Measurements from ENCODE around the gene PHLDB1. TPM values are rescaled to one million over a fixed set of nuclear protein-coding genes. Genes with fewer than 3 reads are reported as not detected.
"Not testable (repeated sequence)": the region's sequence is repeated elsewhere in the genome, so short reads cannot be mapped to it uniquely, and the experiment has no call there.

The PHLDB1 gene
- polyA plus RNA-seq, 1 of the 3 experiments (the other 2 are of a cell fraction): 89.4 TPM

DNA sequence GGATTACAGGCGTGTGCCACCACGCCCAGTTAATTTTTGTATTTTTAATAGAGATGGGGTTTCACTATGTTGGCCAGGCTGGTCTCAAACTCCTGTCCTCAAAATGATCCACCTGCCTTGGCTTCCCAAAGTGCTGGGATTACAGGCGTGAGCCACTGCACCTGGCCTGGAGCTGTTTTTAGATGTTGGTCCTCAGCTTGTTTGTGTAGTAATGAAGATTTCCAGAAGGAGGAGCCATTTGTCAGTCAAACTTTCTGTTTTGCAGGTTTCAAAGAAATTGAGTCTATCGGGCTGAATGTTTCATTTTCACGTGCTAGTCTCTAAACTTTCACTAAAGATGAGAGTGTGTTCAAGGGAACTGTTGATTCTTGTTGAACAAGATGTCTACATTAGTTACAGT, 12.4 kb upstream of the PHLDB1 start:
- POLR2A ChIA-PET: interaction anchor here (0.7 kb wide), 1 partner anchor 26 kb away, joined by 3 read pairs; no protein-coding TSS in a partner anchor

DNA sequence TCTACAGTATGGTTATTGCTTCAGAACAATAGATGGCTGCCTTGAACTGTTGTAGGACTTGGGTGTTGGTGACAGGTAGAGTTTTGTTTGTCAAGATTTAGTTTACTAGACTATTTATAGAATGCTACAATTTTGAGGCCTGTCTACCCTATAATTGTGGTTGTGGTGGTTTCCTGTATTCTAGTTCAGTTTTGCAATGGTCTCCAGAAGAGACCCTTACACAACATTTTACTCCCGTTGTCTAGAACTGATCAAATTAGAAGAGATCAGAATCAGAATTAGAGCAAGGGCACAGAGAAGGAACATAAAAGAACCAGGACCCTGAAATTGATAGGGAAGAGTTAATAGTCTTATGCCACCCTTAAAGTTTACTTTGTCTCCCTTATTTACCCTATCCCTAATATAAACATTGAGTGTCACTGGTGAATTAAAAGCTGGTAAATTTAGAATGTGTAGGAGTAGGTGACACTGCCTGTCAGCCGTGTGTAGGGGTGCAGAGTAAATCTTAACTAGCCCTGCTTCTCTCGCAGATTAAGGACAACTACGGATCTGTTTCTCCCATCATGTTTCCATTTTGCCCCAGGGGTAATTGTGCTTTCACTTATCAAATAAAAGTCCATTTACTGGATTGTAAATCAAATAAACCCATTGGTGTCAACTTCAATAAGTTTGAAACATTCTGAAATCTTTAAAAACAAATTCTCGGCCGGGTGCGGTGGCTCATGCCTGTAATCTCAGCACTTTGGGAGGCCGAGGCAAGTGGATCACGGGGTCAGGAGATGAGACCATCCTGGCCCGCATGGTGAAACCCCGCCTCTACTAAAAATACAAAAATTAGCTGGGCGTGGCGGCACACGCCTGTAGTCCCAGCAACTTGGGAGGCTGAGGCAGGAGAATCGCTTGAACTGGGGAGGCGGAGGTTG, 10.9 kb upstream of the PHLDB1 start:
- H3K4me2 ChIP-seq: no peak overlapping the region
- ChIA-PET CTCF (interaction anchor here (1.6 to 6.2 kb wide), 8 partner anchors 8 to 93 kb away, joined by 5 to 144 read pairs (median 18); partner anchors contain the start of gene PHLDB1), POLR2A (no interaction called here)
- TF ChIP-seq TEAD4 (IDR thresholded peaks at IDR 0.05; ENCODE audit: borderline replicate concordance, insufficient read depth) (no peak), FOXJ3 (CRISPR knock-in tag; IDR thresholded peaks at IDR 0.05) (no peak), CHD2 (IDR thresholded peaks at IDR 0.05; ENCODE audit: low read length, partially characterized antibody) (no peak), RAD21 (IDR thresholded peaks at IDR 0.05; ENCODE audit: low read length) (no peak), EP300 (IDR thresholded peaks at IDR 0.05; ENCODE audit: borderline replicate concordance in 1 of 2, low read depth in 1 of 2, low read length in 1 of 2) (peak in 1 of 2 experiments; percentile 29; a peak in 1 of 4 replicates), GATA2 (CRISPR knock-in tag; IDR thresholded peaks at IDR 0.05) (peak; percentile 40; the same call in 1 of the 2 replicates)
- 0 out of 2 replicates have a peak, but pooled peaks cover 10% of the 10 kb centered on the region for H4K20me1 ChIP-seq (ENCODE audit: insufficient read depth)
- peaks cover 34% of the 10 kb centered on the region for H3K79me2 ChIP-seq (ENCODE audit: insufficient read depth)
- WGBS (ENCODE audit: low lambda C conversion rate): 81% methylated on average over 16 of the region's 16 CpGs
- no peak overlapping the region for H3K4me3 ChIP-seq (ENCODE audit: low read depth in 2 of 2, low read length in 1 of 2)
- no peak overlapping the region for H3K9ac ChIP-seq
- no peaks in the 10 kb centered on the region for H3K27me3 ChIP-seq (ENCODE audit: insufficient read depth)
- H3K9me2 ChIP-seq: no peaks in the 10 kb centered on the region
- DNase-seq: peak; percentile 42
- peaks cover 46% of the 10 kb centered on the region for H3F3A ChIP-seq (replicated peaks; ENCODE audit: insufficient read depth)
- H3K9me3 ChIP-seq: no peaks in the 10 kb centered on the region
- peak overlapping the region in 1 of 2 experiments; percentile 45; a peak in 2 of 4 replicates for H3K27ac ChIP-seq (ENCODE audit: low read depth in 2 of 2, low read length in 1 of 2)
- peaks cover 0 to 6% of the 10 kb centered on the region in 2 experiments; a peak in 2 of 4 replicates for H3K4me1 ChIP-seq (ENCODE audit: control insufficient read depth in 1 of 2, insufficient read depth in 2 of 2, low read depth in 1 of 2, low read length in 1 of 2)
- H3K36me3 ChIP-seq (replicated peaks in 1 of 2; ENCODE audit: control insufficient read depth in 1 of 2, insufficient read depth in 2 of 2, low read length in 1 of 2): peaks cover 62 to 93% of the 10 kb centered on the region in 2 experiments
- no peak overlapping the region for H2AFZ ChIP-seq (ENCODE audit: low read depth)

More for the DNA sequence above, 12.4 kb upstream of the PHLDB1 start:
- Histone ChIP-seq H3K79me2 (ENCODE audit: insufficient read depth) (peaks cover 38% of the 10 kb centered on the region), H4K20me1 (ENCODE audit: insufficient read depth) (0 out of 2 replicates have a peak, but pooled peaks cover 12% of the 10 kb centered on the region), H3K36me3 (replicated peaks in 1 of 2; ENCODE audit: control insufficient read depth in 1 of 2, insufficient read depth in 2 of 2, low read length in 1 of 2) (peaks cover 63 to 93% of the 10 kb centered on the region in 2 experiments), H3F3A (replicated peaks; ENCODE audit: insufficient read depth) (peaks cover 50% of the 10 kb centered on the region)
- TF ChIP-seq SMC3 (IDR thresholded peaks at IDR 0.05; ENCODE audit: low read depth, low read length): peak; percentile 66
- TF ChIP-seq, protein P1, sequence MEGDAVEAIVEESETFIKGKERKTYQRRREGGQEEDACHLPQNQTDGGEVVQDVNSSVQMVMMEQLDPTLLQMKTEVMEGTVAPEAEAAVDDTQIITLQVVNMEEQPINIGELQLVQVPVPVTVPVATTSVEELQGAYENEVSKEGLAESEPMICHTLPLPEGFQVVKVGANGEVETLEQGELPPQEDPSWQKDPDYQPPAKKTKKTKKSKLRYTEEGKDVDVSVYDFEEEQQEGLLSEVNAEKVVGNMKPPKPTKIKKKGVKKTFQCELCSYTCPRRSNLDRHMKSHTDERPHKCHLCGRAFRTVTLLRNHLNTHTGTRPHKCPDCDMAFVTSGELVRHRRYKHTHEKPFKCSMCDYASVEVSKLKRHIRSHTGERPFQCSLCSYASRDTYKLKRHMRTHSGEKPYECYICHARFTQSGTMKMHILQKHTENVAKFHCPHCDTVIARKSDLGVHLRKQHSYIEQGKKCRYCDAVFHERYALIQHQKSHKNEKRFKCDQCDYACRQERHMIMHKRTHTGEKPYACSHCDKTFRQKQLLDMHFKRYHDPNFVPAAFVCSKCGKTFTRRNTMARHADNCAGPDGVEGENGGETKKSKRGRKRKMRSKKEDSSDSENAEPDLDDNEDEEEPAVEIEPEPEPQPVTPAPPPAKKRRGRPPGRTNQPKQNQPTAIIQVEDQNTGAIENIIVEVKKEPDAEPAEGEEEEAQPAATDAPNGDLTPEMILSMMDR (IDR thresholded peaks at IDR 0.05): peak; percentile 68
- peak; percentile 78 for TF ChIP-seq RAD21 (IDR thresholded peaks at IDR 0.05; ENCODE audit: low read length)
- TF ChIP-seq MXI1 (IDR thresholded peaks at IDR 0.05; ENCODE audit: low read depth, low read length): 0 out of 2 replicates have a peak, but pooled peaks have one; percentile 39
- not testable (repeated sequence) for H3K9me2 ChIP-seq; H3K4me1 ChIP-seq (ENCODE audit: control insufficient read depth in 1 of 2, insufficient read depth in 2 of 2, low read depth in 1 of 2, low read length in 1 of 2); H3K9ac ChIP-seq; H3K4me2 ChIP-seq; H3K27me3 ChIP-seq (ENCODE audit: insufficient read depth); H3K9me3 ChIP-seq; H3K4me3 ChIP-seq (ENCODE audit: low read depth in 2 of 2, low read length in 1 of 2); H3K27ac ChIP-seq (ENCODE audit: low read depth in 2 of 2, low read length in 1 of 2); H2AFZ ChIP-seq (ENCODE audit: low read depth)
- WGBS (ENCODE audit: low lambda C conversion rate): 74% methylated on average over 5 of the region's 5 CpGs
- CTCF ChIA-PET: interaction anchor here (0.7 to 6.2 kb wide), 24 partner anchors 9 to 362 kb away, joined by 3 to 144 read pairs (median 4); partner anchors contain the start of genes PHLDB1 and UPK2
- peak; percentile 42 for DNase-seq

Data from SK-N-SH (cell line).